H1 (cell line): ENCODE results near the gene ZDHHC17.

Experiments used
- CTCF ChIP-seq, 3 experiments: IDR thresholded peaks; 1 replicate in 2 of 3; 2 replicates in 1 of 3; pipeline versions ENCODE4 v1.5.1 to v1.6.1; 2011; ENCODE audit warnings: low read length in 3 of 3, mild to moderate bottlenecking in 3 of 3, inconsistent platforms in 2 of 3, low read depth in 1 of 3, moderate library complexity in 1 of 3; ENCODE audit not compliant: insufficient read depth in 1 of 3; ENCODE audit errors: control extremely low read depth in 1 of 3
- EZH2 ChIP-seq: fragments of 200-600 bp; sonication (generic); IDR thresholded peaks from 2 replicates; pipeline ENCODE4 v1.7.1; 2012; ENCODE audit warnings: low read depth, mild to moderate bottlenecking, moderate library complexity, low read length, inconsistent platforms; ENCODE audit not compliant: severe bottlenecking
- GABPA ChIP-seq: IDR thresholded peaks from 2 replicates; pipeline ENCODE4 v1.6.1; 2011; ENCODE audit warnings: mild to moderate bottlenecking, low read length, moderate library complexity, borderline replicate concordance; ENCODE audit not compliant: insufficient read depth
- POLR2A ChIP-seq, 2 experiments: IDR thresholded peaks; 1 replicate in 1 of 2; 2 replicates in 1 of 2; pipeline ENCODE4 v1.6.1; 2011; ENCODE audit warnings: low read depth in 2 of 2, low read length in 2 of 2, mild to moderate bottlenecking in 2 of 2; ENCODE audit errors: control extremely low read depth in 1 of 2
- RXRA ChIP-seq: IDR thresholded peaks from 2 replicates; pipeline ENCODE4 v1.6.1; 2011; ENCODE audit warnings: low read depth, mild to moderate bottlenecking, low read length, moderate library complexity; ENCODE audit not compliant: insufficient read depth
- SP4 ChIP-seq: IDR thresholded peaks from 2 replicates; pipeline ENCODE4 v1.6.1; 2012; ENCODE audit warnings: low read length, inconsistent platforms
- SUZ12 ChIP-seq: fragments of 200-600 bp; sonication (generic); IDR thresholded peaks from 2 replicates; pipeline ENCODE4 v1.6.1; 2012; ENCODE audit warnings: mild to moderate bottlenecking, inconsistent platforms, low read length, moderate library complexity, mixed read lengths
- TEAD4 ChIP-seq: IDR thresholded peaks from 2 replicates; pipeline ENCODE4 v1.6.1; 2012; ENCODE audit warnings: low read depth, low read length, inconsistent platforms, mixed read lengths
- ZNF274 ChIP-seq: IDR thresholded peaks from 2 replicates; pipeline ENCODE4 v1.7.0; 2012; ENCODE audit warnings: low read length, borderline replicate concordance; ENCODE audit errors: extremely low read depth

DNA sequence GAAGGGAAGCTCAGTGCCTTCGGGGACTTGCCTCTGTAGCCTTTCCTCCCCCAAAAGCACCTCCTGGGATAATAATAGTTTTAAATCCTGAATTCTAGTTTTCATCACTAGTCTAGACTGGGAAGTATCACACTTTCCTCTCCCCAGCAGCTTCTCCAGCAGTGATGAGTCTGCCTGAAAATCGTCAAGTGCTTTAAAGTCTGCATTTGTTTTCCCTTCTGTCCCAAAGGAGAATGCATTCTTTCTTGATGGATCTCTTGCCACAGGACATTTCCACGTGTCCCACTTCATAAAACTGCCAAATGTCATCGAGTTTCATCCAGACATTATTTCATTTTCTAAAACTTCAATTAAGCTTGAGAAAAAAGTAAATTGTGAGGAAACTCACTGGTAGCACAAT, 99.9 kb downstream of the ZDHHC17 start:
- TF ChIP-seq TEAD4 (no peak), CTCF (IDR thresholded peaks at IDR 0.05; ENCODE audit: control extremely low read depth in 1 of 3, insufficient read depth in 1 of 3, low read depth in 1 of 3, low read length in 3 of 3) (no peak), POLR2A (IDR thresholded peaks at IDR 0.05; ENCODE audit: control extremely low read depth in 1 of 2, low read depth in 2 of 2, low read length in 2 of 2) (no peak), ZNF274 (no peak), SP4 (no peak), EZH2 (no peak), RXRA (no peak), GABPA (no peak), SUZ12 (no peak)
